Kidney epithelial cell (primary cell): ENCODE measurements around the gene PIK3C2B. TPM values are rescaled to one million over a fixed set of nuclear protein-coding genes. Genes with fewer than 3 reads are reported as not detected.

Experiments
- DNase-seq: peaks from one replicate; pipeline ENCODE4 v3.0.0-alpha.2; 2010; ENCODE audit warnings: low read depth
- H3K27me3 ChIP-seq: 2 replicates; pipeline ENCODE4 v1.6.0; 2011; ENCODE audit warnings: low read length; ENCODE audit not compliant: control insufficient read depth, insufficient read depth
- H3K36me3 ChIP-seq: 2 replicates; pipeline ENCODE4 v1.5.1; 2011; ENCODE audit warnings: low read length; ENCODE audit not compliant: control insufficient read depth, insufficient read depth
- H3K4me3 ChIP-seq: 2 replicates; pipeline ENCODE4 v1.5.1; 2011; ENCODE audit warnings: low read depth, mild to moderate bottlenecking, control low read depth, low read length
- total RNA-seq: library from RNA; depleted of rRNA; stranded (reverse); fragments of >200 nt; gene quantifications from 2 replicates; pipeline ENCODE4 v1.2.3, GENCODE V29; 2015
- TF ChIP-seq, protein P1 (sequence below): IDR thresholded peaks from 2 replicates; pipeline ENCODE4 v1.5.1; 2011; ENCODE audit warnings: mild to moderate bottlenecking, moderate library complexity, low read length, control low read depth, inconsistent platforms; ENCODE audit not compliant: insufficient read depth, poor library complexity, severe bottlenecking

Gene PIK3C2B
- total RNA-seq, 1 donor from 2014 or later, result 2.8 TPM

DNA sequence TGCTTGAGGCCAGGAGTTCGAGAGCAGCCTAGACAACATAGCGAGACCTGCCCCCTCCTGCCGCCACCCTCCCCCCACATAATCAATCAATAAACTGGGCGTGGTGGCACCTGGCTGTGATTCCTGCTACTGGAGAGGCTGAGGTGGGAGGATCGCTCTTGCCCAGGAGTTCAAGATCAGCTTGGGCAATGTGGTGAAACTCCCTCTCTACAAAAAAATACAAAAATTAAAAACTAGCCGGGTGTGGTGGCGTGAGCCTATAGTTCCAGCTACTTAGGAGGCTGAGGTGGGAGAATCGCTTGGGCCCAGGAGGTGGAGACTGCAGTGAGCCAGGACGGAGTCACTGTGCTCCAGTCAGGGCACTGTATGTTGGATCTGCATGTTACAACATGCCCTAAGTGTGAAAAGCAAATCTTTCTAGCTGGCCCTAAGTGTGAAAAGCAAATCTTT is 14.6 kb upstream of the PIK3C2B start:
- no peaks in the 10 kb centered on the region for H3K27me3 ChIP-seq
- no peak overlapping the region for H3K4me3 ChIP-seq
- DNase-seq, result no peak
- H3K36me3 ChIP-seq, result no peaks in the 10 kb centered on the region
- TF ChIP-seq, protein P1, sequence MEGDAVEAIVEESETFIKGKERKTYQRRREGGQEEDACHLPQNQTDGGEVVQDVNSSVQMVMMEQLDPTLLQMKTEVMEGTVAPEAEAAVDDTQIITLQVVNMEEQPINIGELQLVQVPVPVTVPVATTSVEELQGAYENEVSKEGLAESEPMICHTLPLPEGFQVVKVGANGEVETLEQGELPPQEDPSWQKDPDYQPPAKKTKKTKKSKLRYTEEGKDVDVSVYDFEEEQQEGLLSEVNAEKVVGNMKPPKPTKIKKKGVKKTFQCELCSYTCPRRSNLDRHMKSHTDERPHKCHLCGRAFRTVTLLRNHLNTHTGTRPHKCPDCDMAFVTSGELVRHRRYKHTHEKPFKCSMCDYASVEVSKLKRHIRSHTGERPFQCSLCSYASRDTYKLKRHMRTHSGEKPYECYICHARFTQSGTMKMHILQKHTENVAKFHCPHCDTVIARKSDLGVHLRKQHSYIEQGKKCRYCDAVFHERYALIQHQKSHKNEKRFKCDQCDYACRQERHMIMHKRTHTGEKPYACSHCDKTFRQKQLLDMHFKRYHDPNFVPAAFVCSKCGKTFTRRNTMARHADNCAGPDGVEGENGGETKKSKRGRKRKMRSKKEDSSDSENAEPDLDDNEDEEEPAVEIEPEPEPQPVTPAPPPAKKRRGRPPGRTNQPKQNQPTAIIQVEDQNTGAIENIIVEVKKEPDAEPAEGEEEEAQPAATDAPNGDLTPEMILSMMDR, result no peak

DNA sequence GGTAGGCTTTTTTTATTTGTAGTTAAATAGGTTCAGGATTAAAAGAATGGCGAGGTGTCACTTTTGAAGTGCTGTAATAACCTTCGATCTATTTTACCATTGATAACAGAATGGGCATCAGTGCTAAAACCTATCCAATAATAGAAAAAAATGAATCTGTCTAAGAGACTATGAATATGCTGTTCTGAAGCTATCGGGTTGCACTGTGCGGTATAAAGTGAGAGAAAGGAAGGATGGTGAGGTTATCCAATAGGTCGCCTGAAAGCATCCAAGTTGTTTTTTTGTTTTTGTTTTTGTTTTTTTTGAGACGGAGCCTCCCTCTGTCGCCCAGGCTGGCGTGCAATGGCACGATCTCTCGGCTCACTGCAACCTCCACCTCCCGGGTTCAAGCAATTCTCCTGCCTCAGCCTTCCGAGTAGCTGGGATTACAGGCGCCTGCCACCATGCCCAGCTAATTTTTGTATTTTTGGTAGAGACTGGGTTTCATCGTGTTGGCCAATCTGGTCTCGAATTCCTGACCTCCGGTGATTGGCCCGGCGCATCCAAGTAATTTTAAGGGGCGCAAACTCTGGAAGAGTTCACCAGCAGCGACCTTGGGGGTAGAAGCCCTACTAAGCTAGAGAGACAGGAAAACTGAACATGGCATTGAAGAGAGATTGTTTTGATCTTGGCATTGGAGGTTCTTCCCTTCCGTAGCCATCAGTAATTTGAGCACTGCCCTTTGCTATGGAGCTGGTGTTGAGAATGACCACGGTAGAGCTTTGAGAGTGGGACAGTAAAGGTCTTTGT is 12.9 kb upstream of the PIK3C2B start:
- no peaks in the 10 kb centered on the region for H3K36me3 ChIP-seq
- TF ChIP-seq, protein P1, result no peak
- DNase-seq, result no peak
- no peaks in the 10 kb centered on the region for H3K27me3 ChIP-seq
- H3K4me3 ChIP-seq, result peak overlapping the region; percentile 37

DNA sequence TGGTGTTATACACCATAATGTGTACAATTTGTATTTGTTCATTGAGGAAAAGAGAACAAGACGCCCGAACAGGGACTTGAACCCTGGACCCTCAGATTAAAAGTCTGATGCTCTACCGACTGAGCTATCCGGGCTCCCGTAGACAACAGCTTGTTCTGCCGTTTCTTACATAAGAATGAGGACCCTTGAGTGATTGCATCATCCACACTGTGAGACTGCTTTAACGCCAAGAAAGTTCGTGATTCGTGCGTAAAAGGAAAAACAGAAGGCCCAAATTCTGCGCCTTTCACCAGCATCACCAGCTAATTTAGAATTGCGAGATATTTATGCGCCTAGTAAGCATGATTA is 12.3 kb upstream of the PIK3C2B start:
- H3K4me3 ChIP-seq, result peak overlapping the region; percentile 37
- DNase-seq, result no peak
- TF ChIP-seq, protein P1, result no peak

DNA sequence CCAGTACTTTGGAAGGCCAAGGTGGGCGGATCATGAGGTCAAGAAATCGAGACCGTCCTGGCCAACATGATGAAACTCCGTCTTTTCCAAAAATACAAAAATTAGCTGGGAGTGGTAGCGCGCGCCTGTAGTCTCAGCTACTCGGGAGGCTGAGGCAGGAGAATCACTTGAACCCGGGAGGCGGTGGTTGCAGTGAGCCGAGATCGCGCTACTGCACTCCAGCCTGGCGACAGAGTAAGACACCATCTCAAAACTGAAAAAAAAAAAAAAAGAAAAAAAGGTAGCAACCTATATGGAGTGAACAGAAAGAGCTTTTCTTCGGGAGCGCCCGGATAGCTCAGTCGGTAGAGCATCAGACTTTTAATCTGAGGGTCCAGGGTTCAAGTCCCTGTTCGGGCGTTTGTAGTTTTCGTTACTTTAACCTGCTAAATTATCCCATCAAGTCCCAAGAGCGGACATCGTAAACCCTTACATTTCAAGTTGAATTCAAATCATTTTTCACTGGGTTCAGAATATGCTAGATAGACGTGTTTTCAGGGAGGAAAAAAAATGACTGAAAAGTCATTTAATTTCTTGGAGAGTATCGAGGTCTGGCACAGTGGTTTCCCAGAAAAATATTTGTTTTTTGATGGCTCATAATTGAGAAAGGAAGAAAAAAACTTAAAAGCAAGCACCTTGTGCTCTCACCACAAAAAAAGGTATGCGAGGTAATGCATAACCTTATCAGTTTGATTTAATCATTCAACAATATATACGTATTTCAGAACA is 11.8 kb upstream of the PIK3C2B start:
- DNase-seq, result no peak
- Histone ChIP-seq H3K4me3 (peak overlapping the region; percentile 49), H3K36me3 (no peaks in the 10 kb centered on the region), H3K27me3 (no peaks in the 10 kb centered on the region)
- TF ChIP-seq, protein P1, result no peak

More for the DNA sequence above, 12.3 kb upstream of the PIK3C2B start:
- Histone ChIP-seq H3K27me3 (no peaks in the 10 kb centered on the region), H3K36me3 (no peaks in the 10 kb centered on the region)

DNA sequence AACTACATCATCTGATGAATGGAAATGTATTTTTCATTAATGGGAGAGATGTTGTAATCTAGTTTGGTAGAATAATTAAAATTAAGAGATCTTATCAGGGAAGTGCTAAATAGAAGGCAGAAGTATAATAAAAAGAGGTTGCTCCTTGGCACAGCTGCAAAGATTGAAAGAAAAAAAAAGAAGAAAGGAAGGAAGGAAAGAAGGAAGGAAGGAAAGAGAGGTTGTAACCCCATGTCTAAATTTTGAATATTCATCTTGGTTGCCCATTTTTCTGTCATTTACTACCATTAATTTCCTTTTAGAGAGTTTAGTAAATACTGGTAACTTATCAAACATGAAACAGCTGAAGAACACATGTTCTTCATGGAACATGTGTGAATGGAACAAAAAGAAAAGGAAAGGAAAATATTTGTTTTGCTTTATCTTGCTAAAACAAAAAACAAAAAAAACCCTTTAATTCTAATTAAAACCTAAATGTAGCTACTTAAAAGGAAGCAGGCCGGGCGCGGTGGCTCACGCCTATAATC is 11.1 kb upstream of the PIK3C2B start:
- TF ChIP-seq, protein P1, result no peak
- DNase-seq, result no peak
- peak overlapping the region; percentile 49 for H3K4me3 ChIP-seq
- H3K27me3 ChIP-seq, result no peaks in the 10 kb centered on the region
- H3K36me3 ChIP-seq, result no peaks in the 10 kb centered on the region
